GM12878 (cell line): ENCODE data around the gene OXT. TPM values are rescaled to one million over a fixed set of nuclear protein-coding genes. Genes with fewer than 3 reads are reported as not detected.
A peak's percentile ranks its signal among the peaks of the same experiment; 100 is the strongest.

Experiments used
- ATF7 ChIP-seq: fragments of 450-650 bp; IDR thresholded peaks from 2 replicates; pipeline ENCODE4 v1.6.1; 2016; ENCODE audit warnings: low read depth, mild to moderate bottlenecking
- BHLHE40 ChIP-seq, 2 experiments: fragments of 450-650 bp in 1 of 2; IDR thresholded peaks; 2 replicates each; pipeline ENCODE4 v1.6.1; 2011 to 2017; ENCODE audit warnings: low read depth in 2 of 2, borderline replicate concordance in 1 of 2, improper control_type of control experiment in 1 of 2, low read length in 1 of 2, mild to moderate bottlenecking in 1 of 2
- CBFB ChIP-seq: IDR thresholded peaks from 2 replicates; pipeline ENCODE4 v1.6.1; 2016; ENCODE audit warnings: antibody characterized with exemption, low read depth
- CHD2 ChIP-seq: IDR thresholded peaks from 2 replicates; pipeline ENCODE4 v1.6.1; 2011; ENCODE audit warnings: low read depth, low read length, improper control_type of control experiment, borderline replicate concordance
- CHD4 ChIP-seq: fragments of 200-600 bp; sonication (generic); IDR thresholded peaks from 2 replicates; pipeline ENCODE4 v1.6.1; 2016; ENCODE audit warnings: mild to moderate bottlenecking
- ESRRA ChIP-seq: IDR thresholded peaks from 2 replicates; pipeline ENCODE4 v1.6.1; 2012; ENCODE audit warnings: mild to moderate bottlenecking, low read length, improper control_type of control experiment
- EZH2 ChIP-seq: IDR thresholded peaks from 2 replicates; pipeline ENCODE4 v1.6.1; 2012; ENCODE audit warnings: low read depth, mild to moderate bottlenecking, control low read depth, inconsistent platforms, low read length, borderline replicate concordance; ENCODE audit not compliant: control insufficient read depth
- HDAC2 ChIP-seq: fragments of 200-600 bp; sonication (generic); IDR thresholded peaks from 2 replicates; pipeline ENCODE4 v1.6.1; 2017
- HDAC6 ChIP-seq: fragments of 200-600 bp; sonication (generic); IDR thresholded peaks from one replicate; pipeline ENCODE4 v1.8.0; 2017; ENCODE audit warnings: antibody characterized with exemption; ENCODE audit not compliant: unreplicated experiment
- HDGF ChIP-seq: fragments of 450-650 bp; IDR thresholded peaks from 2 replicates; pipeline ENCODE4 v1.6.1; 2016; ENCODE audit warnings: antibody characterized with exemption
- IKZF2 ChIP-seq, 2 experiments: fragments of 450-650 bp; IDR thresholded peaks; 2 replicates each; pipeline ENCODE4 v1.6.1; 2017; ENCODE audit warnings: mild to moderate bottlenecking in 2 of 2, moderate library complexity in 2 of 2
- NFYB ChIP-seq: IDR thresholded peaks from 2 replicates; pipeline ENCODE4 v1.6.1; 2011; ENCODE audit warnings: low read depth, mild to moderate bottlenecking, low read length, improper control_type of control experiment, moderate library complexity; ENCODE audit not compliant: insufficient read depth
- PAX5 ChIP-seq: IDR thresholded peaks from 2 replicates; pipeline ENCODE4 v1.6.1; 2011; ENCODE audit warnings: low read depth, low read length, borderline replicate concordance
- PML ChIP-seq: IDR thresholded peaks from 2 replicates; pipeline ENCODE4 v1.6.1; 2012; ENCODE audit warnings: low read length, inconsistent platforms
- PRDM15 ChIP-seq: fragments of 450-650 bp; formaldehyde crosslinking; IDR thresholded peaks from 2 replicates; pipeline ENCODE4 v1.4.0; 2020; ENCODE audit warnings: mild to moderate bottlenecking, moderate library complexity
- SMARCA5 ChIP-seq: fragments of 450-650 bp; IDR thresholded peaks from 2 replicates; pipeline ENCODE4 v1.6.1; 2017; ENCODE audit warnings: mild to moderate bottlenecking
- SREBF2 ChIP-seq: IDR thresholded peaks from 2 replicates; pipeline ENCODE4 v1.6.1; 2012; ENCODE audit warnings: mild to moderate bottlenecking, low read length
- STAT3 ChIP-seq: IDR thresholded peaks from 2 replicates; pipeline ENCODE4 v1.6.1; 2011; ENCODE audit warnings: low read depth, low read length, improper control_type of control experiment
- TCF3 ChIP-seq: IDR thresholded peaks from 2 replicates; pipeline ENCODE4 v1.6.1; 2012; ENCODE audit warnings: low read depth, mild to moderate bottlenecking, low read length, borderline replicate concordance; ENCODE audit not compliant: insufficient read depth
- ZBTB4 ChIP-seq: fragments of 450-650 bp; formaldehyde crosslinking; IDR thresholded peaks from 2 replicates; pipeline ENCODE4 v1.4.0; 2022; ENCODE audit warnings: mild to moderate bottlenecking, moderate library complexity
- ZNF217 ChIP-seq: fragments of 450-650 bp; IDR thresholded peaks from 2 replicates; pipeline ENCODE4 v1.6.1; 2017; ENCODE audit warnings: antibody characterized with exemption, mild to moderate bottlenecking
- polyA plus RNA-seq, 11 experiments: library from polyadenylated mRNA; depleted of rRNA in 4 of 11; unstranded in 6 of 11; stranded (reverse) in 5 of 11; fragments of >200 nt; fragmentation: Nextera tagmentation in 4 of 11; fragmentation: Illumina TruSeq in 1 of 11; extraction: Ambion mirVana in 4 of 11; extraction: Trizol in 1 of 11; gene quantifications; 1 replicate in 1 of 11; 2 replicates in 10 of 11; pipeline versions ENCODE4 v1.2.1 to v1.2.3, GENCODE V29; 2011 to 2016; ENCODE audit warnings: inconsistent platforms in 2 of 11, missing spikeins in 2 of 11, low read depth in 1 of 11
- total RNA-seq, 4 experiments: library from RNA; depleted of rRNA in 3 of 4; stranded (reverse); fragments of >200 nt in 3 of 4; fragmentation: Illumina TruSeq in 1 of 4; extraction: Trizol in 1 of 4; gene quantifications; 2 replicates each; pipeline versions ENCODE4 v1.2.1 to v1.2.3, GENCODE V29; 2013 to 2021
- TF ChIP-seq, protein P1 (sequence below): fragments of 450-650 bp; IDR thresholded peaks from 2 replicates; pipeline ENCODE4 v1.6.1; 2017; ENCODE audit warnings: mild to moderate bottlenecking, low read depth, inconsistent platforms; ENCODE audit not compliant: poor library complexity, severe bottlenecking

Gene OXT
- total and polyA plus RNA-seq, 10 of the 15 experiments (the other 5 are each of a cell fraction or from before 2014, with no cell fraction given) = not detected

- TF ChIP-seq PRDM15 (CRISPR knock-in tag) (no peak), CHD4 (no peak), ZNF217 (no peak), HDAC2 (0 out of 2 replicates have a peak, but pooled peaks have one; percentile 65), NFYB (no peak), CHD2 (peak; percentile 43; the same call in 1 of the 2 replicates), STAT3 (no peak), SREBF2 (no peak), HDAC6 (peak; percentile 97), ZBTB4 (CRISPR knock-in tag) (no peak), HDGF (no peak), ESRRA (0 out of 2 replicates have a peak, but pooled peaks have one; percentile 9), ATF7 (no peak), EZH2 (no peak), TCF3 (0 out of 2 replicates have a peak, but pooled peaks have one; percentile 27), IKZF2 (IDR thresholded peaks at IDR 0.05) (no peak), PML (peak; percentile 59; the same call in 1 of the 2 replicates), PAX5 (0 out of 2 replicates have a peak, but pooled peaks have one; percentile 32), CBFB (no peak), SMARCA5 (no peak), BHLHE40 (IDR thresholded peaks at IDR 0.05; ENCODE audit: borderline replicate concordance in 1 of 2, low read depth in 2 of 2, low read length in 1 of 2) (peak; percentile 10 to 81; a peak in 2 of 4 replicates)
- TF ChIP-seq, protein P1, sequence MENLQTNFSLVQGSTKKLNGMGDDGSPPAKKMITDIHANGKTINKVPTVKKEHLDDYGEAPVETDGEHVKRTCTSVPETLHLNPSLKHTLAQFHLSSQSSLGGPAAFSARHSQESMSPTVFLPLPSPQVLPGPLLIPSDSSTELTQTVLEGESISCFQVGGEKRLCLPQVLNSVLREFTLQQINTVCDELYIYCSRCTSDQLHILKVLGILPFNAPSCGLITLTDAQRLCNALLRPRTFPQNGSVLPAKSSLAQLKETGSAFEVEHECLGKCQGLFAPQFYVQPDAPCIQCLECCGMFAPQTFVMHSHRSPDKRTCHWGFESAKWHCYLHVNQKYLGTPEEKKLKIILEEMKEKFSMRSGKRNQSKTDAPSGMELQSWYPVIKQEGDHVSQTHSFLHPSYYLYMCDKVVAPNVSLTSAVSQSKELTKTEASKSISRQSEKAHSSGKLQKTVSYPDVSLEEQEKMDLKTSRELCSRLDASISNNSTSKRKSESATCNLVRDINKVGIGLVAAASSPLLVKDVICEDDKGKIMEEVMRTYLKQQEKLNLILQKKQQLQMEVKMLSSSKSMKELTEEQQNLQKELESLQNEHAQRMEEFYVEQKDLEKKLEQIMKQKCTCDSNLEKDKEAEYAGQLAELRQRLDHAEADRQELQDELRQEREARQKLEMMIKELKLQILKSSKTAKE = no peak
Measured at GRCh38 chr20:3045816-3046676, 25.4 kb upstream of the OXT start, which contains the start of gene MRPS26 (continued).
